ENCODE measurements around the gene MRPL57. TPM values are rescaled to one million over a fixed set of nuclear protein-coding genes. Genes with fewer than 3 reads are reported as not detected.

Gene MRPL57
- total RNA-seq, 2 experiments from 2014 or later = 18.2 to 18.5 TPM

DNA sequence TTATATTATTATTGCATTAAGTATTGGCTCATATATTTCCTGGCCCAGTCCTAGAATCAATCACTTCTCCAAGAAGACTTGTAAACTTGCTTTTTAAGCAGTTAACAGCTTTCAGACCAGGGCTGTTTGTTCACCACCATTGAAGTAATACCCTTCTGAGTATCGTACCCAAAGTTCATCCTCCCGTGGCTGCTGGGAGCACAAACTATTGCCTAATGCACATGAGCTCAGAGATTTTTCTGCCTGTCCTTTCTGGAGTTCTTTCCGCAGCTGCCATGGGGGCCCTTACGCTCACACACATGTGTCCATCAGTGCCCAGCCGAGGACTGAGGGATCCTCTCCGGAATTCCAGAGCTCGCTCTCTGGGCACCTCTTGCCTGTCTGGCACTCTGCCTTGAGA, 51.5 kb downstream of the MRPL57 start:
- DNase-seq = no peak
- H3K4me1 Mint-ChIP-seq = peaks cover 10% of the 10 kb centered on the region
- CTCF ChIA-PET = no interaction called here
- peaks cover under 1% of the 10 kb centered on the region for H3K9me3 Mint-ChIP-seq
- H3K4me3 Mint-ChIP-seq = no peak overlapping the region
- H3K36me3 Mint-ChIP-seq (ENCODE audit: low read depth) = no peaks in the 10 kb centered on the region
- peaks cover 23% of the 10 kb centered on the region for H3K27me3 Mint-ChIP-seq
- no peak overlapping the region for H3K27ac Mint-ChIP-seq
- POLR2A ChIA-PET = no interaction called here

Other genes with a start within 250 kb of the MRPL57 start
- 10 to 100 TPM; 11.2 to 11.8 TPM for gene LATS2, start 115.1 kb upstream of the MRPL57 start, total RNA-seq
- 100 to 1,000 TPM; 183 to 193 TPM for gene SAP18, start 36.5 kb upstream of the MRPL57 start, total RNA-seq
- gene SKA3, start 106 bp upstream of the MRPL57 start, total RNA-seq = 10 to 100 TPM; 33.2 to 34.7 TPM